K562 (cell line): Measurements from ENCODE around the gene CACNG7.

Experiments used
- EZH2 ChIP-seq: IDR thresholded peaks from 2 replicates; pipeline ENCODE4 v1.6.1; 2012; ENCODE audit warnings: low read depth, mild to moderate bottlenecking, inconsistent platforms, low read length, borderline replicate concordance
- FOXA1 ChIP-seq: fragments of 450-650 bp; IDR thresholded peaks from 2 replicates; pipeline ENCODE4 v1.6.1; 2016; ENCODE audit warnings: mild to moderate bottlenecking, borderline replicate concordance
- FOXM1 ChIP-seq, 2 experiments: fragments of 450-650 bp in 1 of 2; sonication (generic) in 1 of 2; formaldehyde crosslinking in 1 of 2; IDR thresholded peaks; 2 replicates each; pipeline versions ENCODE4 v1.6.1 to v1.9.0; 2017 to 2022; ENCODE audit warnings: low read depth in 2 of 2, mild to moderate bottlenecking in 2 of 2, missing genetic modification reagents in 1 of 2, moderate library complexity in 1 of 2
- KAT2B ChIP-seq: IDR thresholded peaks from one replicate; pipeline ENCODE4 v1.6.1; 2012; ENCODE audit warnings: low read depth, mild to moderate bottlenecking, control low read depth, inconsistent platforms, low read length, moderate library complexity
- MYC ChIP-seq, 2 experiments: fragments of 250-450 bp in 1 of 2; sonication (Bioruptor Pico) in 1 of 2; IDR thresholded peaks; 2 replicates each; pipeline versions ENCODE4 v1.5.1 to v1.6.1; 2012 to 2021; ENCODE audit warnings: low read depth in 2 of 2, borderline replicate concordance in 1 of 2, improper control_type of control experiment in 1 of 2, low read length in 1 of 2, mild to moderate bottlenecking in 1 of 2, moderate library complexity in 1 of 2
- POLR2AphosphoS5 ChIP-seq: IDR thresholded peaks from 2 replicates; pipeline ENCODE4 v1.6.1; 2011; ENCODE audit warnings: mild to moderate bottlenecking, low read depth, low read length, moderate library complexity; ENCODE audit not compliant: control insufficient read depth, insufficient read depth
- PTRF ChIP-seq: fragments of 450-650 bp; IDR thresholded peaks from 2 replicates; pipeline ENCODE4 v1.6.1; 2016; ENCODE audit warnings: mild to moderate bottlenecking, missing genetic modification characterization, missing compliant biosample characterization
- RFX7 ChIP-seq: fragments of 250-450 bp; sonication (Bioruptor Pico); IDR thresholded peaks from 2 replicates; pipeline ENCODE4 v1.5.1; 2021; ENCODE audit warnings: mild to moderate bottlenecking
- SETDB1 ChIP-seq: IDR thresholded peaks from one replicate; pipeline ENCODE4 v1.6.1; 2012; ENCODE audit warnings: low read length, control low read depth, inconsistent platforms
- ZNF232 ChIP-seq: sonication (generic); formaldehyde crosslinking; IDR thresholded peaks from 2 replicates; pipeline ENCODE4 v1.8.0; 2022; ENCODE audit warnings: mild to moderate bottlenecking, missing genetic modification reagents
- TF ChIP-seq, protein P1 (sequence below), 3 experiments: IDR thresholded peaks in 2 of 3; conservative IDR thresholded peaks in 1 of 3; 2 replicates each; pipeline ENCODE4 v1.5.1; 2011 to 2012; ENCODE audit warnings: low read length in 3 of 3, mild to moderate bottlenecking in 3 of 3, control low read depth in 2 of 3, improper control_type of control experiment in 1 of 3, inconsistent platforms in 1 of 3, low read depth in 1 of 3, mixed read lengths in 1 of 3, moderate library complexity in 1 of 3; ENCODE audit not compliant: insufficient read depth in 2 of 3

DNA sequence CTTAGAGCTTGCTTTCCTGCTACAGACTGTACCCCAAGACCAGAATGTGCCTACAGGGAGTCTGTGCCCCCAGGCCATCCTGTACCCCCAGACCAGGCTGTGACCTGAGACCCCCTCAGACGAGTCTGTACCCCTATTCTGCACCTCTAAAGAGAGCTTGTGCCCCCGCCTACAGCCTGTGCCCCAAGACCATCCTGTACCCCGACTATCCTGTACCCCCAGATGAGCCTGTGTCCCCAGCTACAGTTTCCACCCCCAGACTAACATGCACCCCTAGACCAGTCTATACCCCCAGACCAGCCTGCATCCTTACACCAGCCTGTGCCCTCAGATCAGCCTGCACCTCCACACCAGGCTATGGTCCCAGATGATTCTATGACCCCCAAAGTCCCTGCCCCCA is 84.4 kb downstream of the CACNG7 start:
- no peak for TF ChIP-seq EZH2
- no peak for TF ChIP-seq PTRF
- no peak for TF ChIP-seq RFX7 (CRISPR knock-in tag)
- TF ChIP-seq, protein P1, sequence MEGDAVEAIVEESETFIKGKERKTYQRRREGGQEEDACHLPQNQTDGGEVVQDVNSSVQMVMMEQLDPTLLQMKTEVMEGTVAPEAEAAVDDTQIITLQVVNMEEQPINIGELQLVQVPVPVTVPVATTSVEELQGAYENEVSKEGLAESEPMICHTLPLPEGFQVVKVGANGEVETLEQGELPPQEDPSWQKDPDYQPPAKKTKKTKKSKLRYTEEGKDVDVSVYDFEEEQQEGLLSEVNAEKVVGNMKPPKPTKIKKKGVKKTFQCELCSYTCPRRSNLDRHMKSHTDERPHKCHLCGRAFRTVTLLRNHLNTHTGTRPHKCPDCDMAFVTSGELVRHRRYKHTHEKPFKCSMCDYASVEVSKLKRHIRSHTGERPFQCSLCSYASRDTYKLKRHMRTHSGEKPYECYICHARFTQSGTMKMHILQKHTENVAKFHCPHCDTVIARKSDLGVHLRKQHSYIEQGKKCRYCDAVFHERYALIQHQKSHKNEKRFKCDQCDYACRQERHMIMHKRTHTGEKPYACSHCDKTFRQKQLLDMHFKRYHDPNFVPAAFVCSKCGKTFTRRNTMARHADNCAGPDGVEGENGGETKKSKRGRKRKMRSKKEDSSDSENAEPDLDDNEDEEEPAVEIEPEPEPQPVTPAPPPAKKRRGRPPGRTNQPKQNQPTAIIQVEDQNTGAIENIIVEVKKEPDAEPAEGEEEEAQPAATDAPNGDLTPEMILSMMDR (IDR thresholded peaks at IDR 0.05 in 2 of 3, conservative IDR thresholded peaks at IDR 0.05 in 1 of 3; ENCODE audit: insufficient read depth in 2 of 3, low read depth in 1 of 3, low read length in 3 of 3), result no peak
- TF ChIP-seq MYC (IDR thresholded peaks at IDR 0.05; ENCODE audit: low read depth, low read length), result no peak
- no peak for TF ChIP-seq MYC (CRISPR knock-in tag; IDR thresholded peaks at IDR 0.05; ENCODE audit: borderline replicate concordance, low read depth)
- no peak for TF ChIP-seq POLR2AphosphoS5
- TF ChIP-seq FOXA1, result no peak
- TF ChIP-seq ZNF232 (CRISPR knock-in tag), result no peak
- no peak for TF ChIP-seq FOXM1 (IDR thresholded peaks at IDR 0.05; ENCODE audit: low read depth)
- TF ChIP-seq FOXM1 (CRISPR knock-in tag; IDR thresholded peaks at IDR 0.05; ENCODE audit: low read depth), result no peak
- TF ChIP-seq SETDB1, result no peak
- TF ChIP-seq KAT2B, result no peak
